GM03348 (cell line): ENCODE measurements around the gene TCIRG1.

Experiments used
- DNase-seq: peaks from one replicate; pipeline ENCODE4 v3.0.0; 2012; ENCODE audit warnings: low spot score

Gene TCIRG1

GRCh38 chr11:68037411-68038225, 1.2 kb upstream of the TCIRG1 start:
- no peak for DNase-seq

DNA sequence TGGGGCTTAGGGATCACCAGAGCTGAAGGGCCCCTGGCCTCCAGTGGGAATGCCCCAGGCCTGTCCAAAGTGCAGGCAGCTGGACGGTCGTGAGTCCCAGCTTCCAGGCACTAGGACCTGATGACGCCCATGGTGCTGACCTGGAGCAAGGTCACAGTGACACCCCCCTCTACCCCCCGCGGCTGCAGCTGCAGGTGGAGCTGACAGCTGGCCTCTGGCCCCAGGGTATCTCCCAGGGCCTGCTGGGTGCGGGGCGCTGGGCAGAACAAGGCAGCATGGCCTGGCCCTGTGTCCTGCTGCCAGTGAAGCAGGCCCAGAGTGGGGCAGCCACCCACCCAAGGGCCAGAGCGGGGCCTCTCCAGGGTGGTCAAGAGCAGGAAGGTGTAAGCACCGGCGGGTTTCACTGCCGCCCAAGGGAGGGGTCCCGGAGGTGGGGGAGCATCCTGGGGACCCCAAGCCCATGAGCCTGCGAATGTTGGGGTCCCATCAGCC, 553 bp upstream of the TCIRG1 start:
- no peak for DNase-seq

GRCh38 chr11:68039526-68040086, 781 bp downstream of the TCIRG1 start:
- no peak for DNase-seq

- DNase-seq, result peak; percentile 86
Observed at GRCh38 chr11:68040101-68040956, 1.5 kb downstream of the TCIRG1 start.

- no peak for DNase-seq
Observed at GRCh38 chr11:68040957-68041591, 2.2 kb downstream of the TCIRG1 start.

- DNase-seq, result no peak
Observed at GRCh38 chr11:68041617-68042218, 2.9 kb downstream of the TCIRG1 start.

- no peak for DNase-seq
Observed at GRCh38 chr11:68042219-68043028, 3.6 kb downstream of the TCIRG1 start.

GRCh38 chr11:68043029-68043348, 4.2 kb downstream of the TCIRG1 start:
- DNase-seq, result no peak

DNA sequence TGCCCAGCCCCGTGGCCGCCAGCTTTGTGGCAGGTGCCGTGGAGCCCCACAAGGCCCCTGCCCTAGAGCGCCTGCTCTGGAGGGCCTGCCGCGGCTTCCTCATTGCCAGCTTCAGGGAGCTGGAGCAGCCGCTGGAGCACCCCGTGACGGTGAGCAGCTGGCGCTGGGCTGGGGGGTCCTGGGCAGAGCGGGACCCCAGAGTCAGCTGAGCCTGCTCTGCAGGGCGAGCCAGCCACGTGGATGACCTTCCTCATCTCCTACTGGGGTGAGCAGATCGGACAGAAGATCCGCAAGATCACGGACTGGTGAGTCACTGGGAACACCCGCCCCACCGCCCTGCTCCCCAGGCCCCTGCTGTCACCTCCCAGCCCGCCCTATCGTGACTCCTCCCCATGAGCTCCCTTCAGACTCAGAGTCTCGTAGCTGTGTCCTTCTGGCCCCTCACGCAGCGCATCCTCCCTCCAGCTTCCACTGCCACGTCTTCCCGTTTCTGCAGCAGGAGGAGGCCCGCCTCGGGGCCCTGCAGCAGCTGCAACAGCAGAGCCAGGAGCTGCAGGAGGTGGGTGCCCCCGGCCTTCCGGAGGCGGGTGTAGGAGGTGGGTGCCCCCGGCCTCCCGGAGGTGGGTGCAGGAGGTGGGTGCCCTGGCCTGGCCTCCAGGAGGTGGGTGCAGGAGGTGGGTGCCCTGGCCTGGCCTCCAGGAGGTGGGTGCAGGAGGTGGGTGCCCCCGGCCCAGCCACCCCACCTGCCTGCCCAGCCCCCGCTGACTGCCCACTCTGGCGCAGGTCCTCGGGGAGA, 4.7 kb downstream of the TCIRG1 start:
- peak; percentile 87 for DNase-seq

GRCh38 chr11:68044145-68044813, 5.5 kb downstream of the TCIRG1 start:
- no peak for DNase-seq

DNA sequence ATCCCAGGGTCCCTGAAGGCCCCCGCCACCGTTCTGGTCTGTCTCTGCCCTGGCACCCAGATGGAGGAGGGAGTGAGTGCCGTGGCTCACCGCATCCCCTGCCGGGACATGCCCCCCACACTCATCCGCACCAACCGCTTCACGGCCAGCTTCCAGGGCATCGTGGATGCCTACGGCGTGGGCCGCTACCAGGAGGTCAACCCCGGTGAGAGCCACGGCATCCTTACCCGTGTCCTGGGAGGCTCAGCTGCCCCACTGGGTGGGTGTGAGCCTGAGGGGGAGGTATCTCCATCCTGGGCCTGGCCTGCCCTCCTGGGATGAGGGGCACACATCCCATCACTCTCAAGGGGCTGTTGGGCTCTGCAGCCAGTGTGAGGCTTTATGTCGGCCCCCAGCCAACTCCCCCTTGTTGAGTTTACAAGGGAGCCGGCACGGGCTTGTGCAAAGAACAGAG, 6.1 kb downstream of the TCIRG1 start:
- no peak for DNase-seq

DNA sequence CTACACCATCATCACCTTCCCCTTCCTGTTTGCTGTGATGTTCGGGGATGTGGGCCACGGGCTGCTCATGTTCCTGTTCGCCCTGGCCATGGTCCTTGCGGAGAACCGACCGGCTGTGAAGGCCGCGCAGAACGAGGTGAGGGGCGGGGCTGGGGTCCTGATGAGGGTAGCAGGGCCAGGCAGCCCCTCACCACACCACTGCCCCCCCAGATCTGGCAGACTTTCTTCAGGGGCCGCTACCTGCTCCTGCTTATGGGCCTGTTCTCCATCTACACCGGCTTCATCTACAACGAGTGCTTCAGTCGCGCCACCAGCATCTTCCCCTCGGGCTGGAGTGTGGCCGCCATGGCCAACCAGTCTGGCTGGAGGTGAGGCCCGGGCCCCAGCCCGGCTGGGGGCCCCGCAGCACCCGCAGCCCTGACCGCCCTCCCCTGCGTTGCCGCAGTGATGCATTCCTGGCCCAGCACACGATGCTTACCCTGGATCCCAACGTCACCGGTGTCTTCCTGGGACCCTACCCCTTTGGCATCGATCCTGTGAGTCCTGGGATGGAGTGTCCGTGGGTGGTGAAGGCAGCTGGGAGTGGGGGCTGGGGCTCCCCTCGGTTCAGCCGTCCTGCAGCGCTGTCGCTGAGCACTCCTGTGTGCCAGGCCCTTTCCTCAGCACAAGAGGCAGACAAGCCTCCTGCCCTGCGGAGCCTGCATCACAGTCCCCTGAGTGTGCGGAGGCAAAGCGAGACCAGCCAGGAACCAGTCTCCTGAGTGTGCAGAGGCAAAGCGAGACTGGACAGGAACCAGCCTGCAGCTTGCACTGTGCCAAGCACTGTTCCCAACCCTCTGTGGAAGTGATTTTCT, 8.8 kb downstream of the TCIRG1 start:
- DNase-seq, result no peak

- DNase-seq, result no peak
Observed at GRCh38 chr11:68048681-68049508, 10.1 kb downstream of the TCIRG1 start.

GRCh38 chr11:68049509-68050370, 10.9 kb downstream of the TCIRG1 start:
- DNase-seq, result no peak

DNA sequence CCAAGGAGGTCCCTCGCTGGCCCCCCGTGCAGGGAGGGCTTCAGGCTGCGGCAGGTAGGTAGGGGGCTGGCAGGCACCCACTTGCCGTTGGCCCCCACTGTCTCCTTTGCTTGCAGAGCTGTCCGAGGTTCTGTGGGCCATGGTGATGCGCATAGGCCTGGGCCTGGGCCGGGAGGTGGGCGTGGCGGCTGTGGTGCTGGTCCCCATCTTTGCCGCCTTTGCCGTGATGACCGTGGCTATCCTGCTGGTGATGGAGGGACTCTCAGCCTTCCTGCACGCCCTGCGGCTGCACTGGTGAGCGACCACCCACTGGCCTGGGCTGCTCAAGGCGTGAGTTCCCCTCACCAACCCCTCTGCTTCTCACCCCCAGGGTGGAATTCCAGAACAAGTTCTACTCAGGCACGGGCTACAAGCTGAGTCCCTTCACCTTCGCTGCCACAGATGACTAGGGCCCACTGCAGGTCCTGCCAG, 11.6 kb downstream of the TCIRG1 start:
- DNase-seq, result no peak
